ENCODE data around the gene RSU1. TPM values are rescaled to one million over a fixed set of nuclear protein-coding genes. Genes with fewer than 3 reads are reported as not detected.

The RSU1 gene
- polyA plus RNA-seq, 3 donors = 45.7 to 111 (median 100) TPM

- WGBS (ENCODE audit: insufficient coverage) = 97% methylated on average over 5 of the region's 8 CpGs
- H3K36me3 ChIP-seq (replicated peaks in 1 of 2; ENCODE audit: control insufficient read depth in 1 of 2, insufficient read depth in 2 of 2, low read length in 2 of 2) = peaks cover 16 to 75% of the 10 kb centered on the region in 2 donors
- peaks cover 55 to 66% of the 10 kb centered on the region in 2 donors for H3K36me3 Mint-ChIP-seq
Measured at GRCh38 chr10:16761300-16761699, 55.9 kb downstream of the RSU1 start.

DNA sequence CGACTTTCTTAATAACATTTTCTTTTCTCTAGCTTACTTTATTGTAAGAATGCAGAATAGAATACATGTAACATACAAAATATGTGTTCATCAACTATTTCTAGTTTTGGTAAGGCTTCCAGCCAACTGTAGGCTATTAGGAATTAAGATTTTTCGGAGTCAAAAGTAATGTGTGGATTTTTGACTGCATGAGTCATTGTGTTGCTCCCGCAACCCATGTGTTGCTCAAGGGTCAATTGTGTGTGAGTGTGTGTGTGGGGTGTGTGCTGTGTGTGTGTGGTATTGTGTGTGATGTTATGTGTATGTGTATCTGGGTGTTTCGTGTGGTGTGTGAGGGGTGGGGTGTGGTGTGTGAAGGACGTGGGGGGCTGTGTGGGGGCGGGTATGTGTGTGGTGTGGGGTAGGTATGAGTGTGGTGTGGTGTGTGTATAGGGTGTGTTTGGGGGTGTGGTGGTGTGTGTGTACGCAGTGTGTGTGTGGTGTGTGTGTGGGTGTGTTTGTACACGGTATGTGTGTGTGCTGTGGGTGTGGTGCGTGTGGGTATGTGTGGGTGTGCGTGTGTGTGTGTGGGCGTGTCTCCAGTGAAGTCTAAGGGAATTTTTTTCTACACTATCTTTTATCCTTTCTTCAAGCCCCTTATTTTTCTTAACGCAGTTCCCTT is 60.5 kb downstream of the RSU1 start:
- H3K4me1 ChIP-seq (ENCODE audit: control insufficient read depth in 1 of 2, insufficient read depth in 2 of 2, low read length in 2 of 2) = no peaks in the 10 kb centered on the region
- no peaks in the 10 kb centered on the region for H3K27me3 ChIP-seq (ENCODE audit: control insufficient read depth in 2 of 2, insufficient read depth in 2 of 2, low read length in 2 of 2)
- no peak for TF ChIP-seq CTCF (IDR thresholded peaks at IDR 0.05)
- Mint-ChIP-seq H3K36me3 (peaks cover 64% of the 10 kb centered on the region in 2 donors), H3K9me3 (no peaks in the 10 kb centered on the region), H3K27ac (no peak overlapping the region), H3K27me3 (ENCODE audit: low read depth in 3 of 3) (peaks cover 0 to 2% (median 0%) of the 10 kb centered on the region in 3 donors), H3K4me3 (no peak overlapping the region), H3K4me1 (no peaks in the 10 kb centered on the region)
- H3K4me3 ChIP-seq (replicated peaks in 1 of 3; ENCODE audit: low read depth in 2 of 3, low read length in 3 of 3) = no peak overlapping the region
- no peak overlapping the region for H3K27ac ChIP-seq (ENCODE audit: low read depth in 1 of 2, low read length in 2 of 2)
- no peaks in the 10 kb centered on the region for H3K79me2 ChIP-seq (ENCODE audit: insufficient read depth, low read length)
- H3K36me3 ChIP-seq (replicated peaks in 1 of 2; ENCODE audit: control insufficient read depth in 1 of 2, insufficient read depth in 2 of 2, low read length in 2 of 2) = peaks cover 21 to 68% of the 10 kb centered on the region in 2 donors
- H3K4me2 ChIP-seq (replicated peaks; ENCODE audit: extremely low read depth, low read length, poor library complexity, severe bottlenecking) = no peak overlapping the region
- H4K20me1 ChIP-seq (ENCODE audit: insufficient read depth, low read length) = no peaks in the 10 kb centered on the region
- 97% methylated on average over 6 of the region's 12 CpGs for WGBS (ENCODE audit: insufficient coverage)
- no peak overlapping the region for H3K9ac ChIP-seq (ENCODE audit: insufficient read depth, low read length, poor library complexity, severe bottlenecking)
- DNase-seq = no peak
- H2AFZ ChIP-seq (ENCODE audit: insufficient read depth, low read depth, low read length, poor library complexity, severe bottlenecking) = no peak overlapping the region
- intact Hi-C loops (cut with micrococcal nuclease) = no loop called here
- no peaks in the 10 kb centered on the region for H3K9me3 ChIP-seq (replicated peaks in 1 of 2; ENCODE audit: control insufficient read depth in 1 of 2, insufficient read depth in 1 of 2, low read length in 2 of 2)

More at GRCh38 chr10:16761300-16761699, 55.9 kb downstream of the RSU1 start:
- Histone ChIP-seq H4K20me1 (ENCODE audit: insufficient read depth, low read length) (no peaks in the 10 kb centered on the region), H2AFZ (ENCODE audit: insufficient read depth, low read depth, low read length, poor library complexity, severe bottlenecking) (no peak overlapping the region), H3K4me3 (replicated peaks in 1 of 3; ENCODE audit: low read depth in 2 of 3, low read length in 3 of 3) (no peak overlapping the region), H3K9ac (ENCODE audit: insufficient read depth, low read length, poor library complexity, severe bottlenecking) (no peak overlapping the region), H3K27me3 (ENCODE audit: control insufficient read depth in 2 of 2, insufficient read depth in 2 of 2, low read length in 2 of 2) (no peaks in the 10 kb centered on the region), H3K4me2 (replicated peaks; ENCODE audit: extremely low read depth, low read length, poor library complexity, severe bottlenecking) (no peak overlapping the region), H3K27ac (ENCODE audit: low read depth in 1 of 2, low read length in 2 of 2) (no peak overlapping the region), H3K9me3 (replicated peaks in 1 of 2; ENCODE audit: control insufficient read depth in 1 of 2, insufficient read depth in 1 of 2, low read length in 2 of 2) (no peaks in the 10 kb centered on the region), H3K4me1 (ENCODE audit: control insufficient read depth in 1 of 2, insufficient read depth in 2 of 2, low read length in 2 of 2) (no peaks in the 10 kb centered on the region), H3K79me2 (ENCODE audit: insufficient read depth, low read length) (no peaks in the 10 kb centered on the region)
- H3K4me3 Mint-ChIP-seq = no peak overlapping the region
- no peak for DNase-seq
- H3K27me3 Mint-ChIP-seq (ENCODE audit: low read depth in 3 of 3) = peaks cover 0 to 2% (median 0%) of the 10 kb centered on the region in 3 donors
- no peaks in the 10 kb centered on the region for H3K4me1 Mint-ChIP-seq
- intact Hi-C loops (cut with micrococcal nuclease) = no loop called here
- no peaks in the 10 kb centered on the region for H3K9me3 Mint-ChIP-seq
- H3K27ac Mint-ChIP-seq = no peak overlapping the region
- no peak for TF ChIP-seq CTCF (IDR thresholded peaks at IDR 0.05)
